GM19324 (cell line): ENCODE measurements around the gene ATP7B.

Experiments
- ATAC-seq: cut with Tn5 transposase; IDR thresholded peaks from one replicate; pipeline ENCODE4 v1.9.1; 2021; ENCODE audit warnings: mild to moderate bottlenecking, moderate library complexity; ENCODE audit not compliant: unreplicated experiment, low FRiP score

Gene ATP7B

GRCh38 chr13:51902776-51903175 is 108.5 kb downstream of the ATP7B start:
- no peak for ATAC-seq

- no peak for ATAC-seq
Measured at GRCh38 chr13:51900471-51900870, 110.8 kb downstream of the ATP7B start.

- no peak for ATAC-seq
Measured at GRCh38 chr13:51895906-51896888, 115.1 kb downstream of the ATP7B start.

- no peak for ATAC-seq
Measured at GRCh38 chr13:51894239-51894638, 117.0 kb downstream of the ATP7B start.

GRCh38 chr13:51892657-51893056 is 118.6 kb downstream of the ATP7B start:
- no peak for ATAC-seq

GRCh38 chr13:51887468-51887867 is 123.8 kb downstream of the ATP7B start:
- ATAC-seq = no peak

- no peak for ATAC-seq
Measured at GRCh38 chr13:51885651-51886050, 125.6 kb downstream of the ATP7B start.

GRCh38 chr13:51883226-51883600 is 128.0 kb downstream of the ATP7B start:
- no peak for ATAC-seq
